PFSK-1 (cell line): Measurements from ENCODE around the gene GRIN1.

ENCODE experiments used
- FOXP2 ChIP-seq: optimal IDR thresholded peaks from 2 replicates; pipeline ENCODE3; 2011; ENCODE audit warnings: borderline replicate concordance, control low read depth, inconsistent platforms; ENCODE audit not compliant: insufficient read depth; ENCODE audit errors: extremely low read length, extremely low read depth
- POLR2AphosphoS5 ChIP-seq: IDR thresholded peaks from 2 replicates; pipeline ENCODE4 v1.6.1; 2012; ENCODE audit warnings: low read depth, mild to moderate bottlenecking, control low read depth, low read length, moderate library complexity
- REST ChIP-seq, 2 experiments: IDR thresholded peaks; 2 replicates each; pipeline versions ENCODE4 v1.6.1 to v1.8.0; 2011 to 2012; ENCODE audit warnings: low read depth in 2 of 2, low read length in 2 of 2, control low read depth in 1 of 2, inconsistent platforms in 1 of 2, mild to moderate bottlenecking in 1 of 2, moderate library complexity in 1 of 2; ENCODE audit not compliant: insufficient read depth in 1 of 2
- SIN3A ChIP-seq: IDR thresholded peaks from 2 replicates; pipeline ENCODE4 v1.6.1; 2012; ENCODE audit warnings: mild to moderate bottlenecking, low read length, moderate library complexity, borderline replicate concordance; ENCODE audit not compliant: insufficient read depth
- TAF1 ChIP-seq: IDR thresholded peaks from 2 replicates; pipeline ENCODE4 v1.6.1; 2012; ENCODE audit warnings: low read length, control low read depth, borderline replicate concordance; ENCODE audit not compliant: insufficient read depth

The GRIN1 gene

GRCh38 chr9:137198051-137198901 is 59.3 kb downstream of the GRIN1 start:
- TF ChIP-seq POLR2AphosphoS5 (no peak), REST (IDR thresholded peaks at IDR 0.05; ENCODE audit: insufficient read depth in 1 of 2, low read depth in 2 of 2, low read length in 2 of 2) (no peak)

GRCh38 chr9:137198902-137199283 is 59.9 kb downstream of the GRIN1 start:
- TF ChIP-seq SIN3A (no peak), REST (IDR thresholded peaks at IDR 0.05; ENCODE audit: insufficient read depth in 1 of 2, low read depth in 2 of 2, low read length in 2 of 2) (no peak), POLR2AphosphoS5 (no peak), FOXP2 (no peak), TAF1 (no peak)

GRCh38 chr9:137199411-137200121 is 60.6 kb downstream of the GRIN1 start:
- TF ChIP-seq SIN3A: no peak
- TF ChIP-seq POLR2AphosphoS5: no peak
- no peak for TF ChIP-seq TAF1
- no peak for TF ChIP-seq REST (IDR thresholded peaks at IDR 0.05; ENCODE audit: insufficient read depth in 1 of 2, low read depth in 2 of 2, low read length in 2 of 2)
- no peak for TF ChIP-seq FOXP2

GRCh38 chr9:137200311-137201204 is 61.6 kb downstream of the GRIN1 start, which contains the start of gene TPRN:
Gene TPRN (minus strand): TSS chr9:137200741. CDS start chr9:137200711, 30 bp downstream.
- TF ChIP-seq POLR2AphosphoS5 (peak; percentile 86), FOXP2 (no peak), REST (IDR thresholded peaks at IDR 0.05; ENCODE audit: insufficient read depth in 1 of 2, low read depth in 2 of 2, low read length in 2 of 2) (0 out of 4 replicates have a peak, but pooled peaks have one; percentile 14 to 63), SIN3A (no peak), TAF1 (peak; percentile 98)
